GM12892 (cell line): ENCODE data around the gene FGF1.

Experiments
- DNase-seq: peaks from one replicate; pipeline ENCODE4 v3.0.0; 2011; ENCODE audit not compliant: insufficient read length
- FAIRE-seq: peaks from 2 replicates; lab custom pipeline; 2011; peaks lifted over from hg19 to GRCh38; lab: Jason Lieb, UNC
- POLR2A ChIP-seq: IDR thresholded peaks from 2 replicates; pipeline ENCODE4 v1.6.1; 2011; ENCODE audit warnings: low read depth, low read length, control low read depth
- POLR2AphosphoS5 ChIP-seq: IDR thresholded peaks from 2 replicates; pipeline ENCODE4 v1.6.1; 2011; ENCODE audit warnings: low read depth, low read length, control low read depth
- TAF1 ChIP-seq: IDR thresholded peaks from 2 replicates; pipeline ENCODE4 v1.6.1; 2011; ENCODE audit warnings: low read depth, mild to moderate bottlenecking, control low read depth, low read length, borderline replicate concordance

Gene FGF1

GRCh38 chr5:142597546-142598337 is 88.1 kb downstream of the FGF1 start:
- DNase-seq (no peak), FAIRE-seq (no peak)
- TF ChIP-seq TAF1 (no peak), POLR2A (no peak), POLR2AphosphoS5 (no peak)

- FAIRE-seq, result no peak
- TF ChIP-seq POLR2AphosphoS5 (no peak), TAF1 (no peak), POLR2A (no peak)
- no peak for DNase-seq
These were observed 88.9 kb downstream of the FGF1 start for GRCh38 chr5:142597025-142597424.

GRCh38 chr5:142592365-142592764 is 93.5 kb downstream of the FGF1 start:
- no peak for FAIRE-seq
- no peak for DNase-seq
- TF ChIP-seq POLR2A (no peak), POLR2AphosphoS5 (no peak), TAF1 (no peak)

- no peak for FAIRE-seq
- TF ChIP-seq POLR2AphosphoS5, result no peak
- no peak for TF ChIP-seq POLR2A
- TF ChIP-seq TAF1, result no peak
- no peak for DNase-seq
These were observed 95.2 kb downstream of the FGF1 start for GRCh38 chr5:142590451-142591231.

- no peak for DNase-seq
- TF ChIP-seq TAF1 (no peak), POLR2AphosphoS5 (no peak), POLR2A (no peak)
- FAIRE-seq, result no peak
These were observed 96.2 kb downstream of the FGF1 start for GRCh38 chr5:142589720-142590119.

- TF ChIP-seq POLR2A (no peak), POLR2AphosphoS5 (no peak), TAF1 (no peak)
- DNase-seq (no peak), FAIRE-seq (no peak)
These were observed 98.4 kb downstream of the FGF1 start for GRCh38 chr5:142587354-142587965.

GRCh38 chr5:142586552-142586951 is 99.3 kb downstream of the FGF1 start:
- DNase-seq (no peak), FAIRE-seq (no peak)
- TF ChIP-seq POLR2A (no peak), POLR2AphosphoS5 (no peak), TAF1 (no peak)

GRCh38 chr5:142585451-142585850 is 100.4 kb downstream of the FGF1 start:
- DNase-seq, result no peak
- TF ChIP-seq POLR2AphosphoS5, result no peak
- TF ChIP-seq POLR2A, result no peak
- TF ChIP-seq TAF1, result no peak
- no peak for FAIRE-seq

- DNase-seq (no peak), FAIRE-seq (no peak)
- no peak for TF ChIP-seq POLR2A
These were observed 101.0 kb downstream of the FGF1 start for GRCh38 chr5:142584891-142585290.

- TF ChIP-seq POLR2A, result no peak
- no peak for TF ChIP-seq POLR2AphosphoS5
- no peak for TF ChIP-seq TAF1
- FAIRE-seq (no peak), DNase-seq (no peak)
These were observed 107.6 kb downstream of the FGF1 start for GRCh38 chr5:142578161-142578830.

- TF ChIP-seq TAF1 (no peak), POLR2A (no peak), POLR2AphosphoS5 (no peak)
- no peak for DNase-seq
- FAIRE-seq, result no peak
These were observed 109.1 kb downstream of the FGF1 start for GRCh38 chr5:142576804-142577203.

GRCh38 chr5:142576303-142576702 is 109.6 kb downstream of the FGF1 start:
- DNase-seq, result no peak
- FAIRE-seq, result no peak
- no peak for TF ChIP-seq POLR2AphosphoS5
- no peak for TF ChIP-seq POLR2A
- TF ChIP-seq TAF1, result no peak
